HG03354 (cell line): ENCODE measurements around the gene MT1M.
"Not testable (repeated sequence)": the region's sequence is repeated elsewhere in the genome, so short reads cannot be mapped to it uniquely, and the experiment has no call there.

Experiments
- ATAC-seq: cut with Tn5 transposase; IDR thresholded peaks from one replicate; pipeline ENCODE4 v1.9.1; 2021; ENCODE audit warnings: mild to moderate bottlenecking; ENCODE audit not compliant: unreplicated experiment, poor library complexity, severe bottlenecking

The MT1M gene

GRCh38 chr16:56608043-56608875, 24.2 kb upstream of the MT1M start, which contains the start of gene MT2A:
Gene MT2A, plus strand, starts transcription at chr16:56608584. Its CDS starts 72 bp downstream, at chr16:56608656.
- peak; percentile 90 for ATAC-seq

DNA sequence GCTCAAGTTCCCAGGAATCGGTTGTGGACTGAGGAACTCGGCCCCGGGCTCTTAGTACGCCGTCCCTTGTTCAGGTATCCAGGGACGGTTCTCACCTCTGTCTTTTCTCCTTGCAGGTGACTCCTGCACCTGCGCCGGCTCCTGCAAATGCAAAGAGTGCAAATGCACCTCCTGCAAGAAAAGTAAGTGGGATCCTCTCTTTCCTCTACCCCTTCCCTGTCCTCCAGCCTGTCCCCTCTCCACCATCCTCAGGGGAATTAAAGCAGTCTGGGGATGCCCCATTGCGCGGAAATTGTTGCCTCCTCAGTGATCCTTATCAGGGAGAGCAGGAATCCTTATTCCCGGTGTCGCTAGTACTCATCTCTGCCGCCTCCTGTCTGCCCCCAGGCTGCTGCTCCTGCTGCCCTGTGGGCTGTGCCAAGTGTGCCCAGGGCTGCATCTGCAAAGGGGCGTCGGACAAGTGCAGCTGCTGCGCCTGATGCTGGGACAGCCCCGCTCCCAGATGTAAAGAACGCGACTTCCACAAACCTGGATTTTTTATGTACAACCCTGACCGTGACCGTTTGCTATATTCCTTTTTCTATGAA, 23.5 kb upstream of the MT1M start:
- no peak for ATAC-seq

DNA sequence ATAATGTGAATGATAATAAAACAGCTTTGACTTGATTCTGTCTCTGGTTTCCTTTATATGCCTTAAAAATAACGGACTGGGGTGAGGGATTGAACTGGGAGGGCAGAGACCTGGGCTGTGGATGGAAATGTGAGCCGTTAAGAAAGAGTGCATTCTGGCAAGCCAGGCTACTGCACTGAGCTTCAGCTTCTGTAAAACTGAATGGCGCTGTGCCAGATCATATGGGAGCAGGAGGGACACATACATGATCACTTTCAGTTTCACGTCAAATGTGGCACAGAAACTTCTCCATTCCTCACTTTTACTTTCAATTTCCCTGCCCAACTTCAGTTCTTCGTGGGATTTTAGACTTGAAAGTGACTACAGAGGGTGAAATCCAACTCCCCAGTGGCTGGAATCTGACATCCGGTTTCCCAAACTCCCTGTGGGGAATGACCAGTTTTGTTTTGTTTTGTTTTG, 23.0 kb upstream of the MT1M start:
- ATAC-seq = peak; percentile 47

DNA sequence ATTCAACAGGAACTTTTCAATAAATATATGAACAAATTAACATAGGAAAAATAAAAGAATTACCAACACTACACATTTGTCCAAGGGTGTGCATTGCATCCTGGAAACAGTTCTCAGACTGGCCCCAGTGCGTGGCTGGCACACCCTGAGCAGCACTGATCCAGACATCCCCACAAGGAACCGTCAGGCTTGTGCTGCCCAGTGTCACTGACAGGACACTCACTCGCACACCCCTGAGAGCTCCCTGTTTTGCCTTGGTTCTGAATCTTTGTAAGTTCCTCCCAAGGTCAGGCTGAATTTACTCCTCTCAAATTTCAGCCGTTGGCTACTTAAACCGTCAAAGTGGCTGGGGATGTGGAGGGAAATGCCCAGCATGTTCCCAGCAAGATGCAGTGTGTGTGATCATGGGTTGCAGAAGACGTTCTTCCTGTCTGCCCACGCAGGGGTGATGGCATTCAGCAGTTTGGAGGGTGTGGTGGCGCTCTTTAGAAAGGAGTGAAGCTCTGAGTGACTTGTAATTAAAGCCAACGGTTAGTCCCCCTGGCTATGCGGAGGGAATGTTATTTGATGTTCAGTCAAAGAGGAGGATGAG, 22.3 kb upstream of the MT1M start:
- ATAC-seq = no peak

DNA sequence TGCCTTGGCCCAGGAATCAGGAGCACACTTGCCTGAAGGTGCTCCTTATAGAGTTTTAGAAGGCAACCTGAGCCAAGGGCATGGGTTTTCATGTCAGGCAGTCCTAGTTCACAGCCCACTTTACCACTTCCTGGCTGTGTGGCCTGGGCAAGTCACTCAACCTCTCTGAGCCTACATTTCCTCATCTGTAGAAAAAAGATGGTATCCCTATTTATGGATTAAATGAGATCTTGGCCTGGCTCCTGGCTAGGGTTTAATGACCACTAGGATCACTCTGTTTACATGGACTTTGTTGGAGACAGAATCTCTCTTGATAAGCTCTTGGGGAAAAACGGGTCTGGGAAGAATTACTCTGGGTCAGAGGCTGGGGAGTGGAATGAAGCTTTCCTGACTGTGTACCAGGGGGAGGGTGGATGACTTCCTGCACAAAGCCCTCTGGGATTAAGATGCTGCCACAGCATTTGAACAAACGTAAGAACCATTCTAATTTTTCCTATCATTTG, 21.8 kb upstream of the MT1M start:
- no peak for ATAC-seq

- ATAC-seq = no peak
Observed at GRCh38 chr16:56611281-56611833, 21.1 kb upstream of the MT1M start.

- ATAC-seq = no peak
Observed at GRCh38 chr16:56613706-56614105, 18.8 kb upstream of the MT1M start.

GRCh38 chr16:56614549-56614991, 17.9 kb upstream of the MT1M start:
- ATAC-seq = no peak

DNA sequence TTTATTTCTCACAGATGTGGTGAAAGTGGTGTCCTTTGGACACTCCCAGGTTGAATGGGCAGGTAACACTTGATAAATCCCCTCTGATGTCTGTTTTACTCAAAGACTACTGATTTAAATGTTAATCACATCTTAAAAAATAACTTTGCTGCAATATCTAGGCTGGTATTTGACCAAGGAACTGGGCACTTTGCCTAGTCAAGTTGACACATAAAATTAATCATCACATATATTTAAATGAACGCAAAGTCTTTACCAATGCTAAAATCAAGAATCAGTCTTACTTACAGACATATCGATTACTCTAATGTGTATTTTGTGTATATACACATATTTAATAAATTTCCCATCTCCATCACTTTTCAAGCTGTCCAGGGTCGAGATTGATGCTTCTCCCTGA, 17.1 kb upstream of the MT1M start:
- no peak for ATAC-seq

DNA sequence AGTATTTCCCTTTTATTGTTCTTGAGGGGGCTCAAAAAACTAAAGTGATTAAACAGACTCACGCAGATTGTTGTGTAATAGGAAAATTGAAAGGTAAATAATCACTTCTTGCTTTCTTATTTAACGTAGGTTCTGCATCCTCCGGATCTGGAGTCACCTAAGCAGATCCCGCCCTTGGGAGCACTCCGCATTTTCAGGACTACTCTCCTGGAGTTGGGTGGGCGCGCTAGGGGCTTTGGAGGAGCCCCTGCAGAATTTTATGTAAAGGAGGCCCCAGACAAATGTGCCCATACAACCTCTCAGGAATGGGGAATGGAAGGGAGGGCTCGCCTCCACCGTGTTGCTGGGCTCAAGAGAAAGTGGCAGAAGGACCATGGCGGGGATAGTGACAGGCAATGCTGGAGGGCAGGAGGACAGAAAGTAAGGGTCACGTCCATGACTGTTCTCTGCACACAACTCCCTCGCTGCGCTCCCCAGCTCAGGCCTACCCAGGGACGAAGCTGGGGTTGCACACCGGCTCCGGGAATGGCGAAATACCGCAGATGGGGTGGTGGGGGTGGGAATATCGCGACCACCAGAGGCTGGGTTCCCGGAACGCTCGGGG, 15.7 kb upstream of the MT1M start:
- no peak for ATAC-seq

GRCh38 chr16:56617212-56618085, 15.0 kb upstream of the MT1M start:
- peak; percentile 56 for ATAC-seq

- ATAC-seq = no peak
Observed at GRCh38 chr16:56618138-56618537, 14.3 kb upstream of the MT1M start.

GRCh38 chr16:56620339-56620897, 12.0 kb upstream of the MT1M start:
- no peak for ATAC-seq

DNA sequence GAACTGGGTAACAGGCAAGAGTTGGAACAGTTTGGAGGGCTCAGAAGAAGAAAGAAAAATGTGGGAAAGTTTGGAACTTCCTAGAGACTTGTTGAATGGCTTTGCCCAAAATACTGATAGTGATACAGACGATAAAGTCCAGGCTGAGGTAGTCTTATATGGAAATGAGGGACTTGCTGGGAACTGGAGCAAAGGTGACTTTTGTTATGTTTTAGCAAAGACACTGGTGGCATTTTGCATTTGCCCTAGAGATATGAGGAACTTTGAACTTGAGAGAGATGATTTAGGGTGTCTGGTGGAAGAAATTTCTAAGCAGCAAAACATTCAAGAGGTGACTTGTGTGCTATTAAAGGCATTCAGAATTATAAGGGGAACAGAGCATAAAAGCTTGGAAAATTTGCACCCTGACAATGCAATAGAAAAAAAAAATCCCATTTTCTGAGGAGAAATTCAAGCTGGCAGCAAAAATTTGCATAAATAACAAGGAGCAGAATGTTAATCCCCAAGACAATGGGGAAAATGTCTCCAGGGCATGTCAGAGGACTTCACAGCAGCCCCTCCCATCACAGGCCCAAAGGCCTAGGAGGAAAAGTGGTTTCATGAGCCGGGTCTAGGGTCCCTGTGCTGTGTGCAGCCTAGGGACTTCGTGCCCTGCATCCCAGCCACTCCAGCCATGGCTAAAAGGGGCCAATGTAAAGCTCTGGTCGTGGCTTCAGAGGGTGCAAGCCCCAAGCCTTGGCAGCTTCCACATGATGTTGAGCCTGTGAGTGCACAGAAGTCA, 10.6 kb upstream of the MT1M start:
- not testable (repeated sequence) for ATAC-seq

DNA sequence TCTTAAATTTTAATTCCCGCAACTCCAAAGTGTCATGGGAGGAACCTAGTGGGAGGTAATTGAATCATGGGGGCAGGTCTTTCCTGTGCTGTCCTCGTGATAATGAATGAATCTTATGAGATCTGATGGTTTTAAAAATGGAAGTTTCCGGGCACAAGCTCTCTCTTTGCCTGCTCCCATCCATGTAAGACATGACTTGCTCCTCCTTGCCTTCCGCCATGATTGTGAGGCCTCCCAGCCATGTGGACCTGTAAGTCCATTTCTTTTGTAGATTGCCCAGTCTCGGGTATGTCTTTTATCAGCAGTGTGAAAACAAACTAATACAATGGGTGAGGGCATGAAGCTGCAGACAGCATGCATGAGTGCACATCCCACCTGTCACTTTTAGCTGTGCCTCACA, 9.3 kb upstream of the MT1M start:
- ATAC-seq = not testable (repeated sequence)

DNA sequence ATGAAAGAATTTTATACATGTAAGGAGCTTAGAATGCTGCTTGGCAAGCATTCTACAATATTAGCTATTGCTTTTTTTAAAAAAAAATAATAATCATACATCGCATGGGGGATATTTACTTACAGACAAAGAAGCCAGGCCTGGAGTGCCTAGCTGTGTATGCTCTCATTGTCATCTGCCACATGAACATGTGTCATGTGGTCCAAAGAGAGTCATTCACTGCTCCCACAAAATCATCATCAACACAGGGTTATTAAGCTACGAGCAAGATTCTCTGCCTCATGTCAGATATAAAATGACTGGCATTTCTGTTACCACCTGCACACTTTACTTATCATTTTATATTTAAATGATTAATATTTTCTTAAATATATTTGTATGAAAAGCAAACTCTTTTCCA, 8.8 kb upstream of the MT1M start:
- no peak for ATAC-seq

- ATAC-seq = peak; percentile 82
Observed at GRCh38 chr16:56625140-56625942, 7.1 kb upstream of the MT1M start, which contains the start of gene MT1E. Gene MT1E, plus strand, starts transcription at chr16:56625781. Its CDS starts 71 bp downstream, at chr16:56625852.
